ENCODE measurements around the gene TRABD2B. TPM values are rescaled to one million over a fixed set of nuclear protein-coding genes. Genes with fewer than 3 reads are reported as not detected.

Gene TRABD2B
- total RNA-seq, 1 experiment from 2014 or later = 0.96 TPM

DNA sequence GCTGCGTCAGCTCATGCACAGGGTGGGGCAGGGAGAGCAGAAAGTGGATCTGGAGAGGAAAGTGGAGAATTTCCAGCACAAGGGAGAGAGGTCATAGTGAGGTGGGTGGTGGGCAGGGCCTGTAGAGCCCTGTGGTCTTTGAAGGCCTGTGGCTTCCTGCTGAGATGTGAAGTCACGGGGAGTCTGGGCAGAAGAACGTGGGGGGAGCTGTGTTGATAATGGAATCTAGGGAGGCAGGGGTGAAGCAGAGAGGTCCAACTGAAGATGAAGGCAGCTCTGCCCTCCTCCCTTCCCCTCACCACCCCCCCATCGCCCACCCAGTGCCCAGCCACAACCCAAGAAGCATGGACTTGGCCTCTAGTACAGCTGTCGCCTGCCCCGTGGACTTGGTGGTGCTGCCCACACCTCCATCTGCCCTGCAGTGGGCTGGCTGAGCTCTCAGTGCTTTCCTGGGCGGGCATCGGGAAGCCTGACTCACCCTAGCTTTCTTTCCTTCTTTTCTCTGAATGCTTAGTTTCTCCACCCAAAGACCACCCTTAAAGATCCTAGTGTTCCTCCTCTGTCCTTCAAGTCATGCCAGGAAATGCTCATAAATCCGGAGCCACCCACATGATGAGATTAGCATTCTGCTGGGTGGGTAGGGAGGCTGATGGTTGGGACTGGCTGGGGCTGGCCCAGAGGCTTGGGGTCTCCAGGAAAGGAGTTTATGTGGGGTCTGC, 186.1 kb downstream of the TRABD2B start:
- TF ChIP-seq, protein P1, sequence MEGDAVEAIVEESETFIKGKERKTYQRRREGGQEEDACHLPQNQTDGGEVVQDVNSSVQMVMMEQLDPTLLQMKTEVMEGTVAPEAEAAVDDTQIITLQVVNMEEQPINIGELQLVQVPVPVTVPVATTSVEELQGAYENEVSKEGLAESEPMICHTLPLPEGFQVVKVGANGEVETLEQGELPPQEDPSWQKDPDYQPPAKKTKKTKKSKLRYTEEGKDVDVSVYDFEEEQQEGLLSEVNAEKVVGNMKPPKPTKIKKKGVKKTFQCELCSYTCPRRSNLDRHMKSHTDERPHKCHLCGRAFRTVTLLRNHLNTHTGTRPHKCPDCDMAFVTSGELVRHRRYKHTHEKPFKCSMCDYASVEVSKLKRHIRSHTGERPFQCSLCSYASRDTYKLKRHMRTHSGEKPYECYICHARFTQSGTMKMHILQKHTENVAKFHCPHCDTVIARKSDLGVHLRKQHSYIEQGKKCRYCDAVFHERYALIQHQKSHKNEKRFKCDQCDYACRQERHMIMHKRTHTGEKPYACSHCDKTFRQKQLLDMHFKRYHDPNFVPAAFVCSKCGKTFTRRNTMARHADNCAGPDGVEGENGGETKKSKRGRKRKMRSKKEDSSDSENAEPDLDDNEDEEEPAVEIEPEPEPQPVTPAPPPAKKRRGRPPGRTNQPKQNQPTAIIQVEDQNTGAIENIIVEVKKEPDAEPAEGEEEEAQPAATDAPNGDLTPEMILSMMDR (IDR thresholded peaks at IDR 0.05; ENCODE audit: unreplicated experiment) = no peak
- intact Hi-C loops (cut with micrococcal nuclease) = no loop called here
- Mint-ChIP-seq H3K4me1 (ENCODE audit: insufficient read depth, unreplicated experiment) (peaks cover 18% of the 10 kb centered on the region), H3K9me3 (ENCODE audit: unreplicated experiment) (no peaks in the 10 kb centered on the region), H3K4me3 (ENCODE audit: unreplicated experiment) (no peak overlapping the region), H3K27me3 (ENCODE audit: insufficient read depth, unreplicated experiment) (no peaks in the 10 kb centered on the region), H3K36me3 (ENCODE audit: insufficient read depth, unreplicated experiment) (no peaks in the 10 kb centered on the region), H3K27ac (ENCODE audit: low read depth, unreplicated experiment) (no peak overlapping the region)
- ChIA-PET POLR2A (no interaction called here), CTCF (no interaction called here)
- no peak for DNase-seq (ENCODE audit: unreplicated experiment)
- no TSS peak for BruUV-seq (replicated peaks)

DNA sequence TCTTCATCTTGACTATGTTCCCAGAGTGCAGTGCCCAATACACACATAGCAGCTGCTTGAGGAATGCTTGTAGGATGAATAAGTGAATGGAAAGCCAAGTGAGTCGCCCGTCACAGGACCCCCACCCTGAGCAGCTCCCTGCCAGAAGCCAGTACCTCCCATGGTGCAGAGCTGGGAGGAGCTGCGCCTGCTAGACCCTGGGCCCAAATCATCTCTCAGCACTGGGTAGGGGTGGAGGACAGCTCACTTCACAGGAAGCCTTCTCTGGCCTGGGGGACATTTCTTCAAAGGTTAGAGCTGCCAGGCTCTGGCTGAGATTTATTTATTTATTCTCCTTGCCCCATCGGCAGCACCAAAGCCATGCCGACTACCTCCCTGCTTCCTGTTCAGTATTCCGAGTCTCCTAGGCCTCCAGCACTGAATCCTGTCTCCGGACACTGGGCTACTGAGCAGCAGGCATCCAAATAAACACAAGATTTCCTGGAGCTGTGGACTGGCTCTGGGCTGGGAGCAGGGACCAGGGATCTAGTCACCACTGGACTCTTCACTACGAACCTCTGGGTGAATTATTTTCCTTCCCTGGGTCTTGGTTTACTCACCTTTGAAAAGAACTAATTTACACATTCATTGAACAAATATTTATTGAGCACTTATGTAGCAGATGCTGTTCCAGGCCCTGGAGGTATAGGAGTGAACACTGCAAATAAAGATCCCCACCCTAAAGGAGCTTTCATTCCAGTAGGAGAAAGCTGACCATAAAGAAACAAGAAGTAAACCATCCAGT, 187.7 kb downstream of the TRABD2B start:
- Mint-ChIP-seq H3K4me3 (ENCODE audit: unreplicated experiment) (no peak overlapping the region), H3K9me3 (ENCODE audit: unreplicated experiment) (no peaks in the 10 kb centered on the region), H3K27me3 (ENCODE audit: insufficient read depth, unreplicated experiment) (no peaks in the 10 kb centered on the region), H3K27ac (ENCODE audit: low read depth, unreplicated experiment) (no peak overlapping the region), H3K36me3 (ENCODE audit: insufficient read depth, unreplicated experiment) (no peaks in the 10 kb centered on the region), H3K4me1 (ENCODE audit: insufficient read depth, unreplicated experiment) (peaks cover 24% of the 10 kb centered on the region)
- intact Hi-C loops (cut with micrococcal nuclease) = no loop called here
- no TSS peak for BruUV-seq (replicated peaks)
- TF ChIP-seq, protein P1 (IDR thresholded peaks at IDR 0.05; ENCODE audit: unreplicated experiment) = no peak
- DNase-seq (ENCODE audit: unreplicated experiment) = no peak
- CTCF ChIA-PET = interaction anchor here (0.7 kb wide), 2 partner anchors 83 to 474 kb away, joined by 3 to 4 read pairs; no protein-coding TSS in a partner anchor
- POLR2A ChIA-PET = interaction anchor here (0.7 kb wide), 1 partner anchor 71 kb away, joined by 3 read pairs; no protein-coding TSS in a partner anchor

DNA sequence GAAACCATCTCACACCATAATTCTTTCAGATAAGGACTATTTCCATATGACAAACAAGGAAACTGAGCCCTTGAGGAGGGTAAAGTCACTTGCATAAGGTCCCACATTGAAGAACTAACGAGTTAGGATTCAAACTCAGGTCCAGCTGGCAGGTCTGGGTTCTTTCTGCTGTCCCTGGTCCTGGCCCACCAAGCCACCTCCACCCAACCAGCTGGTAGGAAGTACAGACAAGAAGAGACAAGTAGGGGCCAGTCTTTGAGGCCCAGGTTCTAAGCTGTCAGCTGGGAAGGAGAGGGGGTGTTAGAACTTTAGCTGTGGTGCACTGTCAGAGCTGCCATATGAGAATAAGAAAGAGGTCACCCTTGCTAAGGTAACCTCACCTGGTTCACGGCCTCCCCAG, 188.6 kb downstream of the TRABD2B start:
- no peak overlapping the region for H3K27ac Mint-ChIP-seq (ENCODE audit: low read depth, unreplicated experiment)
- intact Hi-C loops (cut with micrococcal nuclease) = no loop called here
- CTCF ChIA-PET = interaction anchor here (0.6 to 0.7 kb wide), 2 partner anchors 48 to 82 kb away, joined by 3 read pairs; no protein-coding TSS in a partner anchor
- no peak overlapping the region for H3K4me3 Mint-ChIP-seq (ENCODE audit: unreplicated experiment)
- no peaks in the 10 kb centered on the region for H3K27me3 Mint-ChIP-seq (ENCODE audit: insufficient read depth, unreplicated experiment)
- no TSS peak for BruUV-seq (replicated peaks)
- TF ChIP-seq, protein P1 (IDR thresholded peaks at IDR 0.05; ENCODE audit: unreplicated experiment) = no peak
- no peak for DNase-seq (ENCODE audit: unreplicated experiment)
- H3K9me3 Mint-ChIP-seq (ENCODE audit: unreplicated experiment) = no peaks in the 10 kb centered on the region
- H3K4me1 Mint-ChIP-seq (ENCODE audit: insufficient read depth, unreplicated experiment) = peaks cover 24% of the 10 kb centered on the region
- POLR2A ChIA-PET = interaction anchor here (0.8 kb wide), 1 partner anchor 595 kb away, joined by 3 read pairs; no protein-coding TSS in a partner anchor
- H3K36me3 Mint-ChIP-seq (ENCODE audit: insufficient read depth, unreplicated experiment) = no peaks in the 10 kb centered on the region

DNA sequence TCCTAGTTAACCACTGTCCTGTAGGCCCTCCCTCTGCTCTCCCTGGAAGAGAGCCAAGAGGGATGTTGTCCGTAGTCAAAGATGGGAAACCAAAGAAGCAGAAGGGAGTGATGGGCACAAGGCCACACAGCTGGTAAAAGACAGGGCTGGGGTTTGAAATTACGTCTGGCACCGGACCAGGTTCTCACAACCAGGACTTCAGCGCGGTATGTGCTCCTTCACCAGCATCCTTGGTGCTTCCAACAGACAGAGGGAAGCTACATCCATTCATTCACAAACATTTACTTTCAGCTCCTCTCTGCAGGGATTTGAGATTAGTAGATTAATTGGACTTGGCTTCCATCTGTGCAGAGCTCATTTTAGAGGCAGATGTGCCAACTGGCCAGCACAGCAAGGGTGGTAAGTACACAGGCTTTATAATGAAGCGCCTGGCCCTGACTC, 191.2 kb downstream of the TRABD2B start:
- ChIA-PET POLR2A (interaction anchor here (0.7 kb wide), 1 partner anchor 258 kb away, joined by 3 read pairs; no protein-coding TSS in a partner anchor), CTCF (interaction anchor here (0.6 to 1.3 kb wide), 3 partner anchors 35 to 85 kb away, joined by 3 read pairs; no protein-coding TSS in a partner anchor)
- Mint-ChIP-seq H3K9me3 (ENCODE audit: unreplicated experiment) (no peaks in the 10 kb centered on the region), H3K4me1 (ENCODE audit: insufficient read depth, unreplicated experiment) (peaks cover 24% of the 10 kb centered on the region), H3K4me3 (ENCODE audit: unreplicated experiment) (no peak overlapping the region), H3K27me3 (ENCODE audit: insufficient read depth, unreplicated experiment) (no peaks in the 10 kb centered on the region), H3K27ac (ENCODE audit: low read depth, unreplicated experiment) (no peak overlapping the region), H3K36me3 (ENCODE audit: insufficient read depth, unreplicated experiment) (no peaks in the 10 kb centered on the region)
- TF ChIP-seq, protein P1 (IDR thresholded peaks at IDR 0.05; ENCODE audit: unreplicated experiment) = no peak
- intact Hi-C loops (cut with micrococcal nuclease) = no loop called here
- DNase-seq (ENCODE audit: unreplicated experiment) = no peak
- no TSS peak for BruUV-seq (replicated peaks)
